Measurements from ENCODE around the gene LHPP. TPM values are rescaled to one million over a fixed set of nuclear protein-coding genes. Genes with fewer than 3 reads are reported as not detected.

LHPP gene
- total RNA-seq, 1 donor from 2014 or later = 16.2 TPM

DNA sequence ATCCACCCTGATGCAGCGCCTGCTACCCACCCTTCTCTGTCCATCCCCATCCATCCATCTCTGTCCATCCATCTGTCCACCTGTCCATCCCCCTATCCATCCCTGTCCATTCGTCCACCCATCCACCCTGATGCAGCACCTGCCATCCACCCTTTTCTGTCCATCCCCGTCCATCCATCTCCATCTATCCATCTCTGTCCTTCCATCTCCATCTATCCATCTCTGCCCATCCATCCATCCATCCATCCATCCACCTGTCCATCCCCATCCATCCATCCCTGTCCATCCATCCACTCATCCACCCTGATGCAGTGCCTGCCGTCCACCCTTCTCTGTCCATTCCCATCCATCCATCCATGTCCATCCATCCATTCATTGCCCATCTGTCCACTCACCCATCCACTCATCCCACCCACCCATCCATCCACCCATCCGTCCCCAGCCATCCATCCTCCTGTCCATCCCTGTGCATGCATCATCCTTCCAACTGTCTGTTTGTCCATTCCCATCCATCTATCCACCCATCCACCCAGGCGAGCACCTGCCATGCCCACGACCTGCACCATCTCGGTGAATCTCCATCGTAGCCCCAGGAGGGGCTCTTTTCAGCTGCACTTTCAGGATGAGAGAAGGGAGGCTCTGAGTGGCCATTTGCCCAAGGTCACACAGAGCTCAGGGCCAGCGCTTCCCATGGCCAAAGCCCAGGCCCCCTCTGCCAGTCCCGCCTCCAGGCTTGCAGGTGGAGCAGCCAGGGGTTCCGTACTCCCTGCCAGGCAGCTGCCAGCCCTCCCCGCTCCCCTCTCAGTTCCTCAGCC lies 137.4 kb downstream of the LHPP start:
- intact Hi-C loops (cut with DNase I) = no loop called here
- ATAC-seq (no peak), DNase-seq (no peak)
- no peak overlapping the region for H3K4me3 ChIP-seq
- no peaks in the 10 kb centered on the region for H3K27me3 ChIP-seq
- H3K27ac ChIP-seq = no peak overlapping the region
- TF ChIP-seq CTCF (IDR thresholded peaks at IDR 0.05) = no peak
- no peaks in the 10 kb centered on the region for H3K9me3 ChIP-seq
- no peaks in the 10 kb centered on the region for H3K36me3 ChIP-seq
- no peaks in the 10 kb centered on the region for H3K4me1 ChIP-seq

- TF ChIP-seq CTCF (IDR thresholded peaks at IDR 0.05) = no peak
- intact Hi-C loops (cut with DNase I) = no loop called here
- no peaks in the 10 kb centered on the region for H3K36me3 ChIP-seq
- no peaks in the 10 kb centered on the region for H3K9me3 ChIP-seq
- H3K27ac ChIP-seq = no peak overlapping the region
- DNase-seq (no peak), ATAC-seq (no peak)
- no peaks in the 10 kb centered on the region for H3K27me3 ChIP-seq
- no peak overlapping the region for H3K4me3 ChIP-seq
- H3K4me1 ChIP-seq = no peaks in the 10 kb centered on the region
Observed at GRCh38 chr10:124599588-124600050, 138.0 kb downstream of the LHPP start.

GRCh38 chr10:124600051-124600880 lies 138.6 kb downstream of the LHPP start:
- H3K4me3 ChIP-seq = no peak overlapping the region
- TF ChIP-seq CTCF (IDR thresholded peaks at IDR 0.05) = no peak
- no peak overlapping the region for H3K27ac ChIP-seq
- H3K4me1 ChIP-seq = no peaks in the 10 kb centered on the region
- no peaks in the 10 kb centered on the region for H3K9me3 ChIP-seq
- DNase-seq (no peak), ATAC-seq (no peak)
- intact Hi-C loops (cut with DNase I) = no loop called here
- H3K27me3 ChIP-seq = no peaks in the 10 kb centered on the region
- H3K36me3 ChIP-seq = no peaks in the 10 kb centered on the region

- no peak overlapping the region for H3K4me3 ChIP-seq
- DNase-seq (no peak), ATAC-seq (no peak)
- H3K36me3 ChIP-seq = no peaks in the 10 kb centered on the region
- intact Hi-C loops (cut with DNase I) = no loop called here
- H3K27ac ChIP-seq = no peak overlapping the region
- no peaks in the 10 kb centered on the region for H3K27me3 ChIP-seq
- no peak for TF ChIP-seq CTCF (IDR thresholded peaks at IDR 0.05)
- no peaks in the 10 kb centered on the region for H3K9me3 ChIP-seq
- H3K4me1 ChIP-seq = no peaks in the 10 kb centered on the region
Observed at GRCh38 chr10:124601016-124601415, 139.4 kb downstream of the LHPP start.

GRCh38 chr10:124601431-124602120 lies 140.0 kb downstream of the LHPP start:
- no peaks in the 10 kb centered on the region for H3K27me3 ChIP-seq
- no peaks in the 10 kb centered on the region for H3K36me3 ChIP-seq
- intact Hi-C loops (cut with DNase I) = no loop called here
- no peaks in the 10 kb centered on the region for H3K9me3 ChIP-seq
- H3K4me1 ChIP-seq = no peaks in the 10 kb centered on the region
- no peak overlapping the region for H3K4me3 ChIP-seq
- H3K27ac ChIP-seq = no peak overlapping the region
- ATAC-seq (no peak), DNase-seq (no peak)
- no peak for TF ChIP-seq CTCF (IDR thresholded peaks at IDR 0.05)

Data from upper lobe of right lung (tissue), 1 donor.